ENCODE measurements around the gene CAMK1D.
A peak's percentile ranks its signal among the peaks of the same experiment; 100 is the strongest.
"Not testable (repeated sequence)": the region's sequence is repeated elsewhere in the genome, so short reads cannot be mapped to it uniquely, and the experiment has no call there.

Gene CAMK1D

DNA sequence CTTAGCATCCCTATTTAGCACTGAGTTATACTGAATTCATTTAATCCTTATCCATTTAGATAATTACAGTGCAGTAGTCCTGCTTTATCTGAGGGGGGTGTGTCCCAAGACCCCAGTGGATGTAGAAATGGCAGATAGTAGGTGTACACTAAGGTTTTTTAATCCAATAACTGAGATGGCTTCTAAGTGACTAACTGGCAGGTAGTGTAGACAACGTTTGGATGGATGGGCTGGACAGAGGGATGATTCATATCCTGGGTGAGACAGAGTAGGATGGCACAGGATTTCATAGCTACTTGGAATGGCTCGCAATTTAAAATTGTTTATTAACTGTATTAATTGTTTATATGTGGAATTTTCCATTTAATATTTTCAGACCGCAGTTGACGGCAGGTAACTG lies 356.6 kb downstream of the CAMK1D start:
- no peak for DNase-seq

DNA sequence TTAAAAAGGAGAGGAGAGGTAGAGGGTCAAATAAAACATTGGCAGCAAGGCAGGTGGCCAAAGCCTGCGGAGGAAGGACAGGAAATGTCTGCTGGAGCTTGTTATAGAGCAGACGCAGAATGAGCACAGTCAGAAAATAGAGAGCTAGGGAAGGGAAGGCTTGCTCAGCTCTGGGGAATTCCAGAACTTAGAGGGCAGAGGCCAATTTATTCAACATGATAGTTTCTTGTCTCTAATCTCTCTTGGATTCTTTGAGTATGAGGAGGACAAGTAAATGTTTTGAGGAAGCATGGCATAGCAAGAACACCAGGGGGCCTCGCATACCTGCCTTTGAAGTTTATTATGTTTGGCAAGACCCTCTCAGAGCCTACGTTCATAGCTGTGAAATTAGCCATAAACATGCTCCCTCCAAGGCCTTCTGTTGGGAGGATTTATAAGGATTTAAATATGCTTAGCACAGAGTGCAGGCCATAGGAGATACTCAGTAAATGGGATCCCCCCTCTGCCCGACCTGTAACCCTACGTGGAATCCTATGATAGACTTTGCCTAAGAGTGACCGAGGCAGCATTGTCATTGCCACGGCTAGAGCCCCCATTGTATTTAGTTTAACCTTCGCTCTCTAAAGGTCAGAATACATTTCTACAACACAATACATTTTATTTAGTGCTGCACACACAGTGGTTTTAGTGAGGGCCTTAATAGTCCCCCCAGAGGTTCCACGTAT lies 358.3 kb downstream of the CAMK1D start:
- peak; percentile 79 for DNase-seq

DNA sequence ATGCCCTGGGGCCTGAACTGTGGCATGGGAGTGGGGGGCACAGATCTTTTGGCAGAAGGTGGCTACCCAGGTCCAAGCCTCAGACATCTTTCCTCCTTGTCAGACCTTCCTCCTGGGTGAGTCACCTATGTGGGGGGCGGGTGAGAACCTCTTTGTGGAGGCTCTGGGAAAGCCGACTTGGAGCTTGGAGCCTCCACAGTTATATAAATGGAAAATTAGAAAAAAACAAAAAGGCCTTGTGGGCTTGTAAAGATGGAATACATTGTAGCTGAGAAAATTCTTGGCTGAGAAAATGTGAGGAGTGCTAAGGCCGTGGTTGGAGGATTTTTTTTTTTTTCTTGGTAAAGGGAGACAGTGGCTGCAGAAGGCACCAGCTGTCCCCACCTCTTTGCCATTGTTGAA lies 359.7 kb downstream of the CAMK1D start:
- no peak for DNase-seq

DNA sequence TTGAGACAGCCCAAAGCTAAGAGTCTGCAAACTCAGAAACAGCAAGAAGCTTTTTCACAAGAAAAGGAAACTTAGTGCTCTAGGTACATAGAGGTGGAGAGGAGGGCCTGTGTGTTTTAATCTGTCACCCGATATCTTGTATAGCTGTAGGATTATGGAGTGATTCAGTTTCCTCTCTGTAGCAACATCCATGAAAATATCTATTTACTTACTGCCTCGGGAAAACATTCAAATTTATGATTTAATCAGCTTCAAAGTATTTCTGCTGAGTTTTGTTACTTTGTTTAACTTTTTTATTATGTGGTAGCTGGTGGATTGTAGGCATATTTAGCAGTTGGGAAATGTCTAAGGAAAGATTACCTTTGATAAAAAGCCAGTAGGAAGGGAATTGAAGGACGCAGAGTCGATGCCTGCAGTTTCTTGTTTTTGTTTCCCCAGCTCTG lies 360.2 kb downstream of the CAMK1D start:
- no peak for DNase-seq

DNA sequence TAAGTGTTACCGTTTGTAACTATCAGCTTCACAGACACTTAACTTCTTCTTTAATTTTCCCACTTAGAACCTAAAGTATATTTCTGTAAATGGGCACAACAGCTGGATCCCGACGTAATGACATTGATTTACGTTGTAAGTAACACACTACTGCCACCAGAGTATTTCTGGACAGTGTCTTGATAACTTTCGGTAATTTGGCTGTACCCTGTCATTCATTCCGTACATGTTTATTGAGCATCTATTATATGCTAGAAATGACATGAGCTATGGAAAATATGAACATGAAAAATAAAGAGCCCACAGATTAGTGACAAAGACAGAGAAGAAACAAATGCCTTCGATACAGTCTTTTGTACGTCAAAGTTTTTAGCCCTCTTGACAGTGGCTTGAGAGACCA lies 360.8 kb downstream of the CAMK1D start:
- no peak for DNase-seq

DNA sequence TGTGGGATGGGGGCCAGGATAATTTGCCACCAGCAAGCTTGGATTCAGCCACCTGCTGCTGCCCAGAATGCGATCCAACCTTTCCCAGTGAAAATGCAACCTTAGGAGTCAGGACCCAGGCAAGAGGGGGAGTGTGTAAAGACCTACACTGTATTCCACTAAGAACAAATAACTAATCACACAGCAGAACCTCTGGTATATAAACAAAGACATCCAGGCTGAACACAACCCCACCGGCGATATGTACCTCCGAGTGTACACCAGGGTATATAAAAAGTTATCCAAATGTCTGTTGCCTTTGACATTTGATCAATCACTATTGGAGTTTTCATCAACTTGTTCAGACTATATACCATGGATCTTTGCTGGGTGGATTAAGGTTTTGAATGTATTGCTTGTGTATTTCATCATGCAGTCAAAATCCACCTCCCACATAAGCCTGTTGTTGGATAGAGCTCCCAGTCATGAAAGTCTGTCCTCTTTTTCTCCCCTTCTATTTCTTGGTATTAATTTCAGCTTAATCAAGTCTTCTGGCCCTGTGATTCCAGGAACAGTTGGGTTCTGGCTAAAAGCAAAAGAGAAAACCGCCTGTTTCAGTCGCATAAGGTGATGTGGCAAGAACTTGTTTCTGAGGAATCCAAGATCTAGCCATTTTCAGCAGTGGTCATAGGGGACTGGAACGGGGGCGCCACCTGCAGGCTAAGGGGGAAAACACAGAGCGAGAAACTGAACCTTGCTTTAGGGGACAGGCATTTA lies 361.4 kb downstream of the CAMK1D start:
- DNase-seq: peak; percentile 88

DNA sequence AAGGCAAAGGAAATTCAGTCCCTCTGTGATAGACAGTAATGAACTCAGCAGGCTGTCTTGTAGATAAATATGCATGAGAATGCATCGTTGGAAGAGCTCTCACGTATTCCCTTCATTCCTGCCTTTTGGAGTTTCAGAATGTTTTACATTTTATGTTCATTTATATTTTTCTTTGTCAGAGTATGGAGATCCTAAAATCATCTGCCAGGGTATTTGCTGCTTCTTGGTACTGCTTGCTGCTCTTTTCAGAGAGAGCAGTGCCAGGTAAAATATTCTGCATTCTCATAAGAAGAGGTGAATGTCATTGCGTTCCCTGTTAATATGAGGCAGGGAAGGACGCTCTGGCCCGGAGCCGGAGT lies 362.0 kb downstream of the CAMK1D start:
- no peak for DNase-seq

DNA sequence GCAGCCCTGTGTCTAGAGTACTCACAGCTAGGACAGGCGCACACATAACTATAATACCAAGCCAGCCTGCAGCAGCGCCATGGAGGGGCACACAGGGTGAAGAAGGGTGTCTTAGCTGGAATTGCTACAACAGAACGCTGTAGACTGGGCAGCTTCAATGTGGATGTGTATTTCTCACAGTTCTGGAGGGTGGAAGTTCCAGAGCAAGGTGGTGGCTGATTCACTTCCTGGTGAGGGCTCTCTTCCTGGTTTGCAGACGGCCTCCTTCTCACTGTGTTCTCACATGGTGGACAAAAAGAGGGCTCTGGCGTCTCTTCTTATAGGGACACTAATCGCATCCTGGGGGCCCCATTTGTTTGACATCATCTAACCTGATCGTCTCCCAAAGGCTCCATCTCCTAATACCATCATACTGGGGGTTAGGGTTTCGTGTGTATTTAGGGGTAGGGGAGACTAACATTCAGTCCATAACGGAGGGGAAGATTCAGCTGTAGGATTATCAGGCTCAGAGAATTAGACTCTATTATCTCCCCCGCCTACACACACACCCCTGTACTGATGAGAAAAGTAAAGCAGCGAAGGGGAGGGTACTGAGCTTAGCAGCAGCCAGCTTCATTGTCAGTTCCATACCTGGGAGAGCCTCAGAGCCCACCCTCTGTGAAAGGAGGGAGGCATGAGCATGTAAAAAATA lies 363.1 kb downstream of the CAMK1D start:
- DNase-seq: no peak

DNA sequence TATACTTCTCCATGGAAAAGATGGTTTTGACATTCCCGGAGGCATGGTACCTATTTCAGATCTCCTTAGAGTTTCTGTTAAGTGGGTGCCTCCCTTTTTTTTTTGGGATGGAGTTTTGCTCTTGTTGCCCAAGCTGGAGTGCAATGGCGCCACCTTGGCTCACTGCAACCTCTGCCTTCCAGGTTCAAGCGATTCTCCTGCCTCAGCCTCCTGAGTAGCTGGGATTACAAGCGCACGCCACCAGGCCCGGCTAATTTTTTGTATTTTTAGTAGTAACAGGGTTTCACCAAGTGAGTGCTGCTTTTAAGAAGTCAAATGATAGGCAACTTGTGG lies 363.6 kb downstream of the CAMK1D start:
- not testable (repeated sequence) for DNase-seq

DNA sequence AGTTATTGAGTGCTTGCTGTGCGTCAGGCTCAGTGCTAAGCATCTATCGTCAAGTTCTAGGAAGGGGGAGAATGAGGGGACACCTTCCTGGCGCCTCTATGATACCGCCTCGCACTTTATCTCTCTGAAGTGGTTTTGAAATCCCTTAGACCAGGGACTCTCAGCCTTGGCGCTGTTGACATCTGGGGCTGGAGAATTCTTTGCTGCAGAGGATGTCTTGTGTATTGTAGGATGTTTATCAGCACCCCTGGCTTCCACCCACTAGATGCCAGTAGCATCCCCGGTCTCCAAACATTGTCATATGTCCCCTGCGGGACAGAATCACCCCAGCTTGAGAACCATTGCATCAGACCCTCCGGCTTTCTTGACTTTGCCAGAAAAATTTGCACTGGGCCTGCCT lies 366.7 kb downstream of the CAMK1D start:
- peak; percentile 15 for DNase-seq

DNA sequence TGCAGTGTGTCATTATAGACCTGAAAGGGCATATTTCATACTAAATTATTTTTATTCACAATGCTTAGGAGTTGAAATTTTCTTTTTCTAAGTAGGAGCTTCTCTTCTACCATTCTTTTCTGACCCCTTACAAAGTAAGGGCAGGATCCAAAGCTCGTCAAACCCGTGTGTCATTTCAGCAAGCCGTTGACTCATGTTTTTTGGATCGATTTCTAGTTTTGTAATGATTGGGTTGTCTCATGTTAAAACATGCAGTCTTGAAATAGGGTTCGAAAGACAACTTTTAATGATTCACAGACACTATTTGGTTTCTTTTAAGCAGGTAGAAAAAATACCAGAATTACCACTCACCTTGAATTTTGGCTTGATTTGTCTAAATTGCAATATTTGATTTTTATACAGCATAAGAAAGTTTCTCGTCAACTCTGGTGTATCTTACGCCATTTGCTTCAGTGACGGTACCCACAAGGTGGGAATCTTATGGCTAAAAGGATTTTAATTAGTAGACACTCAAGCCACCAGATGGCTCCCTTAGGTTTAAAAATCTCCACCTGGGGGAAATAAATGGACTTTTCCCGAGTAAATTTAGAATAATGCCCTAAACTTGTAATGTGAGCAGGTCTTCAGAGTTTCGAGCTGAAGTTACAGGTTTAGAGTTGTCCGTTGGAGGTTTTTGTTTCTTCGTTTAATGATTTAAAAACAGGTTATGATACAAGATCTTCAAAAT lies 368.8 kb downstream of the CAMK1D start:
- DNase-seq: no peak

DNA sequence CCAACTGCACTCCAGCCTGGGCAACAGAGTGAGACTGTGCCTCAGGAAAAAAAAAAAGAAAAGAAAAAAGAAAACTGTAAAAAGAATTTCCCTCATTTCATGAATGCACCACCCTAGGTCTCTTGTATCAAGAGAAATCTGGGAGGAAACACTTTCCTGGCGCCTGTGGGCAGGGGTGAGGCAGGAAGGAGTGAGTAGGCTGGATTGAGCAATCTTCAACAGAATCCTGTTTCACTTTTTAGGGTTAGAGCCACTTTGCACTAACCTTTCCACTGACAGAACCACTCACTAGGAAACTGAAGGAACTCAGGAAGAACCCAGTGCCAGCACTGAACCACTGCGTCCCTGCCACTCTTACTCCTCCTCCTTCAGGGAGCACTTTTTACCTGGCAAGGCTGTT lies 370.0 kb downstream of the CAMK1D start:
- peak; percentile 23 for DNase-seq

DNA sequence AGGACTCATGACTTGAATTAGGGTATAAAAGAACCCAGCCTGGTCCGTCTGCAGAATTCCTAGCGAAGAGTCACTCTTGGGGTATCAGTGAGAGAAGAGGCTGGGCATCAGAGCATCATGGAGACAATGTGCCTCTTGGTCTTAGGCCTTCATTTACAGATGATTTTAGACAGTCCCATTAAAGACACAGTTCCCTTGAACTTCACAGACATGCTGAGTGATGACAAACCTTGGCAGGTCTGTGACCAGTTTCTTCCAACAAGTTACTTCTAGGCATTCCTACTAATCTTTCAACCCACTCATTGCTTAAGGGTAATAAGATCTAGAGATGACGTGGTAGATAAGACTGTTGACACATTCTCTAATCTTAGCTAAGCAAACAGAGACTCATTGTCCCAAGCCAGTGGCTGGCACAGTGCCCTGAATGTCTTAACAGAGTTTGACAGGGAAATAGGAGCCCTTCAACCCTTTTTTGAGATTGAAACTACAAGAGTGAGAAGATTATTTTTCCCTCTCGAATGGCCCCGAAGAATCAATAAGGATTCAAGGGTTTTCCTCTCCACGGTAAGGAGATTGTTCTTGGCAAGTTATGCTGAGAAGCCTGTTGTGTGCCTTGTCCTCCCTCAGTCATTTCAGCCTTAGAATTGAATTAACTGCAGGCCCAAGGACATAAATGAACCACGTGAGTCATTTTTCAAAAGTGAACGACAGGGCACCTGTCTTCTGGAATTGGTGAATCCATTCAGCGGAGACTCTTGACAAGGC lies 371.1 kb downstream of the CAMK1D start:
- DNase-seq: peak; percentile 78

DNA sequence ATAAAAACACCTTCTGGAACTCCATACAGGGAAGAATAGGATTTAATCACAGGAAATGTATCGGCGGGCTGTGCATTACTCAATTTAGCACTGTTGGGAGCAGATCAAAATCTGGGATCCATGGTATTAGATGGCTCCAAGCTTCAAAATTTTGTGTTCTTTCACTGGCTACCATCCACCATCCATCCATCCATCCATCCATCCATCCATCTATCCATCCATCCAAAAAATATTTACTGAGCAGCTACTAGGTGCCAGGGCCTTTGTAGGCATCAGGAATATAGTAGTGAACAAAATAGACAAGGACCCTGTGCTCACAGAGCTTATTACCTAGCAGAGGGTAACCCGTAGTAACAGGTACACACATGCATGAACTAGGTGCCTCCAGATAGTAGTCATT lies 372.0 kb downstream of the CAMK1D start:
- DNase-seq: no peak

DNA sequence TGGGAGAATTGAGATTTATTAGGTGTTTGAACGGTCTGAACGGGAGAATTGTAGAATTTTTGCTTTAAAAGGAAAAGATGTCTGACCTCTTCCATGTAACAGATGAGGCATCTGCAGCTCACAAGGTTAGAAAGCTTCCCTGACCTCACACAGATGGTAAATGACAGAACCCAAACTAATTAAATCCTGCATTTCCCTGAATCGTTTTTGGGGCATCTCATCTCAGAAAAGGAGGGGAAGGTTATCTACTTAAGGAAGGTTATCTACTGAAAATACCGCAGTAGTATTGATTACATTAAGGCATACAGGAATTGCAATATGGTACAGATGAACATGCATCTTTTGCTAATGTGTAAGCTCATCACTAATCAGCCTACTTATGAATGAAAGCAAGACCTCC lies 373.9 kb downstream of the CAMK1D start:
- DNase-seq: no peak

DNA sequence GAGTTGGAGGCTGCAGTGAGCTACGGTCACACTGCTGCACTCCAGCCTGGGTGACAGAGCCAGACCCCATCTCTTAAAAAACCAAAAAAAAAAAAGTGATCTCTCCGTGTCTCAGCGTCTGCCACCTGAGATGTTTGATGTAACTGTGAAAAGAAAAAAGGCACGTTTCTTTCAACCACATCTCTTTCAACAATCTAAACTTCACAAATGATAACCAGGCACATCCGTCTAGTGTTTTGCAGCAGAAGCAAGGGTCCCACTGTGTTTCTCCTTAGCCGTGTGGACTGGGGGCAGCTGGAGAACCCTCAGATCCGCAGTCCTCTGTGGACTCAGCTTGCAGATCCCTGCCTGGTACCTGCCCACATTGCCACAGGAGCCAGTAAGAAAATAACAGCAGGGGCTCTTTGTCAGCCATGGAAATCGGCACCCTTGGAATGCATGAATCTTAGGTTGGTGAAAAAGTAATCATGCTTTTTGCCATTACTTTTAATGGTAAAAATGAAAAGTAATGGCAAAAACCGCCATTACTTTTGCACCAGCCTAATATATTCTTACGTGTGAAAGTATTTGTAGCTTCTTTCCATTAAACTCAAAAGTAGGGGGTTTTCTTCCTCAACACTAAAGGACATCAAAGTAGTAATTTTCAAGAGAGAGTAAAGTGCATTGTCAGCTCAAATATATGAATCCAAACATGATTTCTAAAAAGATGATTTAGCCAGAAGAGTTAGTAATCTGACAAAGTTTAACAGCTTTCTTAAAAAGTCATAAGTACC lies 375.6 kb downstream of the CAMK1D start:
- DNase-seq: no peak

DNA sequence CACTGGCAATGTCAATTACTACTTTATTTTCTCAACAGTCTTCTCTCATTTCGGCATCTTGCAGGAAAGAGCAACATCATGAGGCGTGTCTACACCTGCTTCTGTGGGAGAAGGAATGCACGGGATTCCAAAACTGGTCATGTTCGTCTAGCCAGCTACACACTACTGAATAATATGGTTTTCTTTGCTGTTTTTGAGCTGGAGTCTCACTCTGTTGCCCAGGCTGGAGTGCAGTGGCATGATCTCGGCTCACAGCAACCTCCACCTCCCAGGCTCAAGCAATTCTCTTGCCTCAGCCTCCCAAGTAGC lies 376.2 kb downstream of the CAMK1D start:
- DNase-seq: not testable (repeated sequence)

DNA sequence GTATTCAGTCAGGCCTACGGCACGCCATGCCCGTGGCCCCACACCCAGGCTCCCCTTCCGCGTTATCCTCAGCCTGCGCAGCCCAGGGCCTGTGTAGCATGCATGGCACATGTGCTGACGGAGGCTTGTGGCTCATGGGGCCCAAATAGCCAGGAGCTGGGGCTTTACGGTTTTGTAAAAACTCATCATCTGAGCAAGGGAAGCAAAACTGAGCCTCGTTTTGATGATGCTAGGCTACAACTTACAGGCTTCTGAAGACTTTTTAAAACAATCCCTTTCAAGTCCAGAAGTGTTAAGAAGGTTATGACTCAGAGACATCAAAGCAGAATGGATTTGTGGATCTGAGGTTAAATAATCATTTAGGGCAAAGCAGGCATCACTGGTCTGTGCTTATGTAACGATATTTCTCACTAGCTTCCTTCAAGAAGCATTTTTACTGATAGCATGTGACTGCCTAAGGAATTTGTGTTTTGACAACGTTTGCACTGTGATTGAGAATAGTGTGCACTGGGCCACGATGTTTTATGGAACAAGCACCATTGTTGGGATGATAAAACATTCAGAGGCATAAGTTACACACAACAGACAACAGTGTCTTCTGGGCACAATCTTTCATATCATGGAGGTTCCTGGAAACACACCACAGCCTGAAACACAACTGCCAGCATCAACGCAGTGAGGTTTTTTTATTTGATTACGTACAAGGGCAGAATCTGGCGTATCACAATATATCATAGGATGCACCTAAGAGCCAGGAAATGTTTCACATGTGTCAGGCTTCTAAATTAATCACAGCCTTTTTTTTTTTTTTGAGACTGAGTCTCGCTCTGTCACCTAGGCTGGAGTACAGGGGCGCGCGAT lies 377.9 kb downstream of the CAMK1D start:
- no peak for DNase-seq

DNA sequence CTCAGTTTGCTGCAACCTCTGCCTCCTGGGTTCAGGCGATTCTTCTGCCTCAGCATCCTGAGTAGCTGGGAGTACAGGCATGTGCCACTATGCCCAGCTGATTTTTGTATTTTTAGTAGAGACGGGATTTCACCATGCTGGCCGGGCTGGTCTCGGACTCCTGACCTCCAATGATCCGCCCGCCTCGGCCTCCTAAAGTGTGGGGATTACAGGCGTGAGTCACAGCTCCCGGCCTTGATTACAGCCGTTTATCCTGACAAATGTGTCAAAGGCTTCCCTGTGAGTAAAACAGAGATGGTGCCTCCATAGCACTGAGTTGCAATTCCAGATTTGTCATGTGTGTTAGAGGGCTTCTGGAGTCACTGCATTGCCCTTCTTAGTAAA lies 378.5 kb downstream of the CAMK1D start:
- DNase-seq: no peak

DNA sequence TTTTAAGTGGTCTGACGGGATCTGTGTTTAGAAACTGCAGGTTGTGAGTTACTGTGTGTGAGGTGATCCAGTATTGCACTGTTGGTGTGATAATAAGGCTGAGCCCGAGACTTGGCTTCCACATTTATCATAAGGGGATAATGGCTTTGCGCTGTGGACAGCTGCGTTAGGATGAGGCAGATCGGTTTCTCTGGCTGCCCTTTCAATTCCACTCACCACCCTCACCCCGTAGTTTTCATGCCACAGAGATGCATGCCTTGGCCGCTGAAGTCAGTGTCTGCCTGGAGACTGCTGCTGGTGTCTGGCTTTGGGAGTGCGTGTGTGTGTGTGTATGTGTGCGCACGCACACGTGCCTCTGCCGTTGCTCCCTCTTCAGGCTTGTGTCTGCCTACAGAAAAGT lies 379.1 kb downstream of the CAMK1D start:
- no peak for DNase-seq

DNA sequence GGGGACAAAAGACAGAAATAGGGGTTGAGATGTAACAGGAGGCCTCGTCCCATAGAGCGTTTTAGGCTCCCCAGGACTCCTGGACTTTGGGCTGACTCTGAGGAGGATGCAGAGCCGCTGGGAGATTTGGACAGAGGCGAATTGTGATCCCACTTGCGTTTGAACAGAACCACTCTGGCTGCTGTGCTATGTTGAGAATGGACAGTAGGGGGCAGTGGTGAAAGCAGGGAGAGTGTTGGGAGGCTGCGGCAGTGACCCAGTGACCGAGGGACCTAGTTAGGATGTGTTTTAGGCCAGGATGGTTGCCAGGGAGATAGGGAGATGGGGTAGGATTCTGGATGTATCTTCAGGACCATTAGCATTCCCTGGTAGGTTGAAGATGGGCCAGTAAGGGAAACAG lies 380.5 kb downstream of the CAMK1D start:
- DNase-seq: peak; percentile 15

Data from hematopoietic multipotent progenitor cell treated with erythropoietin and hydrocortisone succinate and interleukin-3 and kit ligand, for 4 days (in vitro differentiated cells).